ENCODE data around the gene SPATA6L. TPM values are rescaled to one million over a fixed set of nuclear protein-coding genes. Genes with fewer than 3 reads are reported as not detected.

Gene SPATA6L
- total RNA-seq, 1 donor from 2014 or later, result 0.87 TPM

DNA sequence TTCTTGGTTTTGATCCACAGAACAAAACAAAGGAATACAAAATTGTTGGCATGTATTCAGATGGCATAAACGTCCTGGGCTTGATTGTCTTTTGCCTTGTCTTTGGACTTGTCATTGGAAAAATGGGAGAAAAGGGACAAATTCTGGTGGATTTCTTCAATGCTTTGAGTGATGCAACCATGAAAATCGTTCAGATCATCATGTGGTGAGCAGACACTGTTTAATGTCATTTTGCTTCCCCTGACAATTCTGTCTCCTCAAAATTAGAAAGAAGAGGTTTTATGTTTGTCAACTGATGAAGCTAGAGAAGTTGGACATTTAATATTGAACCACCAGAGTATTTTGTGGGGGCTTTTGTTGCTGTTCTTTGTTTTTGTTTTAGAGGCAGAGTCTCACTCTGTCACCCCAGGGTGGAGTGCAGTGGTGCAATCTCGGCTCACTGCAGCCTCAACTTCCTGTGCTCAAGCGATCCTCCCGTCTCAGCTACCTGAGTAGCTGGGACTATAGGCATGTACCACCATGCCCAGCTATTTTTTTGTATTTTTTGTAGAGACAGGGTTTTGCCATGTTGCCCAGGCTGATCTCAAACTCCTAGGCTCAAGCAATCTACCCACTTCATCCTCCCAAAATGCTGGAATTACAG lies 94.0 kb downstream of the SPATA6L start:
- no peak for ATAC-seq
- intact Hi-C loops (cut with micrococcal nuclease), result no loop called here
- DNase-seq, result no peak

DNA sequence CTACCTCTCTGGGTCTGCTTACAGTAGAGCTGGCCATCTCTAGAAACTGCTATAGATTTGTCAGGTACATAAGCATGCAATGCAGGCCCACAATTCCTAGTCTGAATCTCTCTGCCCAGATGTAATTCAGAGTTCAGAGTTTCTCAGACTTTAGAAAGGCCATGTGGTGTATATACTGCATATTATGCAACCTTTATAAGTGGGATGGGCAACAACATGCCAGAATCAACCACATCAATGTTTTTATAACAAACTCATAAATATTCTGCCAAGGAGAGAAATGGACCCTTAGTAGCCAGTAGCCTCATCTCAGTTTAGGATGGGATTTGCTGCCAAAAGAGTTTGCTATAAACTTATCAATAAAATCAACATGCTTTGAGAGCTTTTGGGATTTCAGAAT lies 97.2 kb downstream of the SPATA6L start:
- ATAC-seq (no peak), DNase-seq (no peak)
- intact Hi-C loops (cut with micrococcal nuclease), result no loop called here

DNA sequence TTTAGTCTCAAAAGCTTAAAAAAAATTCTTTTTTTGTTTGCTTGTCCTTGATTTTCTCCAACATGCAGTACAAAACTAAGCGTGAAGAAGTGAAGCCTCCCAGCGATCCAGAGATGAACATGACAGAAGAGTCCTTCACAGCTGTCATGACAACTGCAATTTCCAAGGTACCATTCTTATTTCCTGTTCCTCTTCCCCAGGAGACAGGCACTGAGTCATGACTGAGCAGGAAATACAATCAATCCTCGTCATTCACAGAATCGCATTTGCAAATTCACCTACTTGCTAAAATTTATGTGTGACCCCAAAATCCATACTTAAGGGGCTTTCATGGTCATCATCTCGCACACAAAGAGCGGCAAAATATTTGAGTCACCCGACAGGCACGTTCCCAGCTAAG lies 98.7 kb downstream of the SPATA6L start:
- DNase-seq (no peak), ATAC-seq (no peak)
- intact Hi-C loops (cut with micrococcal nuclease), result no loop called here

GRCh38 chr9:4566806-4567205 lies 99.5 kb downstream of the SPATA6L start:
- ATAC-seq (no peak), DNase-seq (no peak)
- intact Hi-C loops (cut with micrococcal nuclease), result no loop called here

- ATAC-seq (no peak), DNase-seq (no peak)
- intact Hi-C loops (cut with micrococcal nuclease), result no loop called here
Measured at GRCh38 chr9:4563105-4563504, 103.2 kb downstream of the SPATA6L start.

DNA sequence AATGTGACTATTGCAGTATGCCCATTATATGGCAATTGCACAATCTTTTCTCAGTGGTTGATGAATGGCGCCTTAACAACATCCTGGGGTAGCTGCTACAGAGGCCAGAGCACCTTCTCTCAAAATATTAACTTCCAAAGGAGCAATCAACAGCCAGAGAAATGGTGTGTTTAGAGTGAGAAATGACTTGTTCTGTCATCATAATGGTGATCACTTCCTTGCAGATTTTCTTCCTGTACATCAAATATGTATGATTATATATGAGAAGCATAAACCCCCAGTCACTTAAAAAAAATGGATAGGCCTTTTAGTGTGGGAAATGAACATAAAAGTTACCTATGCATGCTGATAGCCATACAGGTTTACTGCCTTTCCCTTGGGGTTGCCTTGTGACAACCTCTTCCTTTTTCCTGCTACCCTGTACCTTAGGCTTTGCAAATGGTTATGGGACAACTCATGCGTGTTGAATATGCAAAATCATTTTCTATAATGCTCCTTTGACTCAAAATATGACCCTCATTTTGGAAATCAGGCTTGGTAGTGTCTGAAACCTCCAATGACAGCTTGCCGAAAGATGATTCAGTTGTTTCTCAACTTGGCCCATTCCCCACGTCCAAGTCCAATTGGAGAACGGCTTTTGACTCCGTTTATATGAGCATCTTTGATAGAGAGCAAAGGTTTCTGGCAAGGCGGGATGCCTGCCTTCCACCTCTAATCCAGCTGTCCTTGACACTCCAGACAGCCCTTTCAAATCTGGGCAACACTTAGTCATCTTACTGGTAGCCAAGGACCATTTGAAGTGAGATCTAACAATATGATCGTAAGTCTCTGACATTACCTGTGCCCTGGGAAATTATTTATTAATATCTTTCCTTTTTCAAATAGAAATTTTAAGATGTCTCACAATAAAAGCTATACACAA lies 106.8 kb downstream of the SPATA6L start:
- DNase-seq, result no peak
- intact Hi-C loops (cut with micrococcal nuclease), result no loop called here
- peak; percentile 46 for ATAC-seq

DNA sequence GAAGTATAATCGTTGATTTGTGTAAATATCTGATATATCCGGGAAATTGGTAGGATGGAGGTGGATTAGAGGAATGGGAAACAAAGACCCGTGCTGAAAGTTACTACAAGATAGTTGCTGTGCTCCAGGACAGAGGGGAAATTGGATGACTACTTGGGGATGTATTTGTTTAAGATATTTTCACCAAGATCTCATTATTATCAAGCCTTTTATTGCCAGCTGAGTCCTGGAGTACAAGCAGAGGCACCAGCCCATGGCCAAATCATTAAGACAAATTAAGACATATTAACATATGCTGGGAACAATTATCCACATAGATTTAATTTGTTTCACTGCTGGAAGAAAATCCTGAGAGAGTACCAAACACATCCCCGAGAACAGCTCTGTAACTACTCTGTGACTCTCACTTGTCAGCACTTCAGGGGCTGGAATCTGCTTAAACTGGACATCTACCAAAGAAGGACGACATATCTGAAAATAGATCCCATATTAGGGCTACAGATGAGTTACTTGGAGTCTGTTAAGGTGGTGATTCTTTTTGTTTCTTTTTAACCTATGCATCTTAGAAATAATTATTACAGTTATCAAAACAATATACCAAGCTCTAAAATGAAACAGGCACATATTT lies 107.8 kb downstream of the SPATA6L start:
- ATAC-seq, result peak; percentile 93
- DNase-seq, result no peak
- intact Hi-C loops (cut with micrococcal nuclease), result no loop called here

DNA sequence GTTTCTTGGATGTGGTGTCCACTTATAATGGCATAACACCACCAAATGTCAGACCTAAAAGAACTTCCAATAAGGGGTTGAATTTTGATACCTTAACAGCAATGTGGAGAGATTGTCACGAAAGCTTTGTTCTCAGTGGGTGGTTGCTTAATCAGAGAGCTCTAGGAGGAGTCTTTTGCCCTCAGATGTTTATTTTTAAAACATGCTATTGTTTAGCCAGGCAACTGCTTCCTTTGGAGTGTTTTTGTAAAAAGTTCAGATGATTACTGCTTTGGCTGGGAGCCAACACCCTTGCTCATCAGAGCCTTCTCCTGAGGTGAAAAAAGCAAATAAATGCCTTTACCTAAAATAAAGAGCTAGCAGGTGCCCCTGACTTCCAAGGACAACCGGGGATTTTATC lies 111.0 kb downstream of the SPATA6L start:
- no peak for DNase-seq
- peak; percentile 26 for ATAC-seq
- intact Hi-C loops (cut with micrococcal nuclease), result no loop called here

DNA sequence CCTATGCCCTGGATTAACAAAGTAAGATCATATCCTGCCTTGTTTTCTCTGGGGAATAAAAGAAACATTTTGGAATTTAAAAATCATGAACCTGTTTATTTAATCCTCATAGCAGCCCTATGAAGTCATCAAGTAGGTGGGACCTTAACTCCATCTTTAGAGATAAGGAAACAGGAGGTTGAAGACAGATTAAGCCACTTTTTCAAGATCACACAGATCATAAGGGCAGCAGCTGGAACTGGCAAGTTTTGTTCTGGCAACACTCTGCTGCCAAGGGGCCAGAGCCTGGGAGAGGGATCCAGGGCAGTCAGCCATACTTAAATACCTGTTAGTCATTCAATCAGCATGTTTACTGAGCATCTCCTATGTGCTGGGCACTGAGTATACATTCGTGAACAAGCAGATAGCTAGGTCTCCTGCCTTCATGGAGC lies 112.3 kb downstream of the SPATA6L start:
- ATAC-seq, result peak; percentile 60
- intact Hi-C loops (cut with micrococcal nuclease), result no loop called here
- DNase-seq, result no peak

DNA sequence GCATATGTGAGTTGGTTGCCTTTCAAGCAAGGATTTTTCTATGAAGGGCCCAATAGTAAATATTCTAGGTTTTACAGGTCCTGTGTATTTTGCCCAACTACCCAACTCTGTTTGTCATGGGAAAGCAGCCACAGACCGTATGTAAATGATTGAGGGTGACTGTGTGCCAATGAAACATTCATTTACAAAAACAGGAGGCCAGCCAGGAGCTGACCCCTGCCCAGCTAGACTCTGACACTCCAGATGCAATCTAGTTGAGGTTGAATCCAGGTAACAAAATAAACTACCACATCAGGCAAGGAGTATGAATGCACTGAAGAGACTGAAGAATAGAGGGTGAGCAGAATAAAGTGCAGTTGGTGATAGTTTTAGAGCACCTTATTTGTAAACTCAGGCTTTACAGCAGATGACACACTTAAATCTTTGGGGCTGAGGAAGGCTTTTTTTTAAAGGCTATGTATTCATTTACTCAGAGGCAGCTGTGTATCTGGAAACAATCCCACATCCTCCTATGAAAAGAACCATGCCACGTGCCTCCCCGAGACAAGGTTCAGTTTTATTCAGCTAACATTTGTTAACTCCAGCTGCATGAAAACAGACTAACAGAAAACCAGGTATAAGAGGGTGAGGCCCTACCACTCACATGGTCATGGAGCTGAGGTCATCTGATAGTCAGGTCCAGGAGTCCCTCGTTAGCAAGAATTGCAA lies 115.3 kb downstream of the SPATA6L start:
- intact Hi-C loops (cut with micrococcal nuclease), result no loop called here
- ATAC-seq, result no peak
- no peak for DNase-seq

DNA sequence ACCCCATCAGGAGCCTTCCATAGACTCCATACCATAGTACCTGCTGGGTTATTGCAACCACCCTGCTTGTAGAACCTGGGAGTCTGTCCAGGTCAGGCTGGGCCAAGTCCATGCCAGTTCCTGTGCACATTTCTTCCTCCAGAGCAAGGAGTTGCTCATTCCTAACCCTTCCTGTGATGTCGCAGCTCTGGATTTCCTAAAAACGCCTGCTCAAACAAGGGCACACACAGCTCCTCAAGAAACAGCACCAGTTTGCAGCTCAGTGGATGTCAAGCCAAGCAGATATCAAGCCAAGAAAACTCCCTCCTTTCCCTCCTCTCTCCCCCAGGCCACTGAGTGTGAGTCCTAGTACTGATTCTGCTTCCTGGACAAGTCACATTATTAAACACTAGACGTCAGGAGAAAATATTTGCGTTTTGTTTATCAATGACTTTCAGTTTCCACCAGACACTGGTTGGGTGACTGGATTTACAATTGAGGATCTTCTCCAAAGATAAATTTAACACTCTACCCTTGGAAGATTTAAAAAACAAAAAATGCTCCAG lies 116.5 kb downstream of the SPATA6L start:
- intact Hi-C loops (cut with micrococcal nuclease), result no loop called here
- no peak for DNase-seq
- ATAC-seq, result no peak

- ATAC-seq (peak; percentile 48), DNase-seq (peak; percentile 59)
- intact Hi-C loops (cut with micrococcal nuclease), result no loop called here
Measured at GRCh38 chr9:4548811-4549725, 117.2 kb downstream of the SPATA6L start.

Other genes starting within 250 kb of the SPATA6L start
- 2.1 TPM for gene SLC1A1, start 176.0 kb downstream of the SPATA6L start, total RNA-seq
- gene PLPP6, start 4.2 kb downstream of the SPATA6L start, total RNA-seq, result 1.8 TPM
- gene CDC37L1, start 13.1 kb upstream of the SPATA6L start, total RNA-seq, result 35.3 TPM
- 219 TPM for gene AK3, start 74.7 kb upstream of the SPATA6L start, total RNA-seq
- 4.7 TPM for gene RCL1, start 126.5 kb upstream of the SPATA6L start, total RNA-seq